Tibial artery (tissue), 4 donors: ENCODE measurements around the gene SNX8.
A peak's percentile ranks its signal among the peaks of the same experiment; 100 is the strongest.

Experiments used
- DNase-seq, 2 donors: peaks; one replicate each; pipeline ENCODE4 v3.0.0-alpha.2; 2019
- H3K27ac ChIP-seq, 2 donors: fragments of 200-600 bp; sonication (generic) in 1 of 2; 1 replicate in 1 of 2; 2 replicates in 1 of 2; pipeline ENCODE4 v1.5.1; 2018 to 2019; ENCODE audit warnings: mild to moderate bottlenecking in 1 of 2
- H3K27me3 ChIP-seq, 2 donors: fragments of 200-600 bp; sonication (generic) in 1 of 2; one replicate each; pipeline versions ENCODE4 v1.5.1 to v1.6.0; 2016 to 2019
- H3K36me3 ChIP-seq, 3 donors: fragments of 200-600 bp; sonication (generic) in 2 of 3; one replicate each; pipeline ENCODE4 v1.5.1; 2016 to 2019; ENCODE audit warnings: mild to moderate bottlenecking in 2 of 3
- H3K4me1 ChIP-seq, 4 donors: fragments of 200-600 bp; sonication (generic) in 2 of 4; 1 replicate in 3 of 4; 2 replicates in 1 of 4; pipeline ENCODE4 v1.5.1; 2016 to 2019
- H3K4me3 ChIP-seq, 2 donors: fragments of 200-600 bp; sonication (generic) in 1 of 2; 1 replicate in 1 of 2; 2 replicates in 1 of 2; pipeline ENCODE4 v1.5.1; 2018 to 2019; ENCODE audit warnings: mild to moderate bottlenecking in 2 of 2
- H3K9me3 ChIP-seq, 3 donors: fragments of 200-600 bp; sonication (generic) in 1 of 3; one replicate each; pipeline ENCODE4 v1.5.1; 2016 to 2019
- intact Hi-C: fragments of 100-400 bp; cut with DNase I; formaldehyde crosslinking; loops from one replicate; pipeline ENCODE4 v1.15.0; 2023; ENCODE audit warnings: low total_unique reads
- TF ChIP-seq, protein P1 (sequence below), 2 experiments: fragments of 200-600 bp in 1 of 2; fragments of 450-650 bp in 1 of 2; IDR thresholded peaks; one replicate each; pipeline ENCODE4 v1.5.1; 2017 to 2019; ENCODE audit warnings: antibody characterized with exemption in 2 of 2, mild to moderate bottlenecking in 1 of 2, moderate library complexity in 1 of 2

Gene SNX8

GRCh38 chr7:2239242-2239641 lies 75.0 kb downstream of the SNX8 start:
- Histone ChIP-seq H3K36me3 (peaks cover 12 to 53% (median 25%) of the 10 kb centered on the region in 3 donors), H3K4me3 (no peak overlapping the region), H3K27ac (no peak overlapping the region), H3K4me1 (peaks cover 0 to 27% (median 18%) of the 10 kb centered on the region in 4 donors), H3K9me3 (no peaks in the 10 kb centered on the region), H3K27me3 (no peaks in the 10 kb centered on the region)
- DNase-seq: no peak
- TF ChIP-seq, protein P1, sequence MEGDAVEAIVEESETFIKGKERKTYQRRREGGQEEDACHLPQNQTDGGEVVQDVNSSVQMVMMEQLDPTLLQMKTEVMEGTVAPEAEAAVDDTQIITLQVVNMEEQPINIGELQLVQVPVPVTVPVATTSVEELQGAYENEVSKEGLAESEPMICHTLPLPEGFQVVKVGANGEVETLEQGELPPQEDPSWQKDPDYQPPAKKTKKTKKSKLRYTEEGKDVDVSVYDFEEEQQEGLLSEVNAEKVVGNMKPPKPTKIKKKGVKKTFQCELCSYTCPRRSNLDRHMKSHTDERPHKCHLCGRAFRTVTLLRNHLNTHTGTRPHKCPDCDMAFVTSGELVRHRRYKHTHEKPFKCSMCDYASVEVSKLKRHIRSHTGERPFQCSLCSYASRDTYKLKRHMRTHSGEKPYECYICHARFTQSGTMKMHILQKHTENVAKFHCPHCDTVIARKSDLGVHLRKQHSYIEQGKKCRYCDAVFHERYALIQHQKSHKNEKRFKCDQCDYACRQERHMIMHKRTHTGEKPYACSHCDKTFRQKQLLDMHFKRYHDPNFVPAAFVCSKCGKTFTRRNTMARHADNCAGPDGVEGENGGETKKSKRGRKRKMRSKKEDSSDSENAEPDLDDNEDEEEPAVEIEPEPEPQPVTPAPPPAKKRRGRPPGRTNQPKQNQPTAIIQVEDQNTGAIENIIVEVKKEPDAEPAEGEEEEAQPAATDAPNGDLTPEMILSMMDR (IDR thresholded peaks at IDR 0.05): no peak
- intact Hi-C loops: loop anchor here (10.0 kb wide), 1 partner anchor 76 kb away; the partner anchor contains the start of gene SNX8

DNA sequence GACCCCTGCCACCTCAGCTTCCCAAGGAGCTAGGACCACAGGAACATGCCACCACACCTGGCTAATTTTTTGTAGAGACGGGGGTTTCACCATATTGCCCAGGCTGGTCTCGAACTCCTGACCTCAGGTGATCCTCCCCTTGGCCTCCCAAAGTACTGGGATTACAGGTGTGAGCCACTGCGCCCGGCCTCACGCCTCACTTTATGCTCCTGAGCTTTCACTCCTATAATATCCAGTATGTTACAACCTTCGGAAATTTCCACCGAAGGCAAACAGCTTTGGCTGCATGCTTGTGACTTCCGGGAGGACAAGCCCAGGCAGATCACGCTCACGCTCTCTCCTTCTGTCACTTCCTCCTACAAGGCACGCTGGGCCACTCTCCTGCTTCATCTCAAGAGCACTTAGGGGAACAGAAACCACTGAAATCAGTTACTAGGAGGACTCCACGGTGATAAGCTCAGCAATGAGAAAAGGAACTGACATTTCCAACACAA lies 77.1 kb downstream of the SNX8 start:
- H3K4me3 ChIP-seq: no peak overlapping the region
- TF ChIP-seq, protein P1 (IDR thresholded peaks at IDR 0.05): no peak
- DNase-seq: peak in 1 of 2 donors; percentile 69
- intact Hi-C loops: loop anchor here (10.0 kb wide), 1 partner anchor 78 kb away; the partner anchor contains the start of gene SNX8
- H3K9me3 ChIP-seq: no peaks in the 10 kb centered on the region
- H3K27me3 ChIP-seq: no peaks in the 10 kb centered on the region
- peaks cover 12 to 53% (median 25%) of the 10 kb centered on the region in 3 donors for H3K36me3 ChIP-seq
- no peak overlapping the region for H3K27ac ChIP-seq
- peaks cover 0 to 25% (median 17%) of the 10 kb centered on the region in 4 donors for H3K4me1 ChIP-seq

GRCh38 chr7:2233926-2234325 lies 80.3 kb downstream of the SNX8 start:
- no peak for DNase-seq
- H3K27ac ChIP-seq: no peak overlapping the region
- intact Hi-C loops: loop anchor here (10.0 kb wide), 1 partner anchor 81 kb away; the partner anchor contains the start of gene SNX8
- peaks cover 12 to 55% (median 35%) of the 10 kb centered on the region in 3 donors for H3K36me3 ChIP-seq
- H3K9me3 ChIP-seq: no peaks in the 10 kb centered on the region
- TF ChIP-seq, protein P1 (IDR thresholded peaks at IDR 0.05): no peak
- H3K27me3 ChIP-seq: no peaks in the 10 kb centered on the region
- H3K4me1 ChIP-seq: peaks cover 0 to 31% (median 14%) of the 10 kb centered on the region in 4 donors
- H3K4me3 ChIP-seq: no peak overlapping the region

DNA sequence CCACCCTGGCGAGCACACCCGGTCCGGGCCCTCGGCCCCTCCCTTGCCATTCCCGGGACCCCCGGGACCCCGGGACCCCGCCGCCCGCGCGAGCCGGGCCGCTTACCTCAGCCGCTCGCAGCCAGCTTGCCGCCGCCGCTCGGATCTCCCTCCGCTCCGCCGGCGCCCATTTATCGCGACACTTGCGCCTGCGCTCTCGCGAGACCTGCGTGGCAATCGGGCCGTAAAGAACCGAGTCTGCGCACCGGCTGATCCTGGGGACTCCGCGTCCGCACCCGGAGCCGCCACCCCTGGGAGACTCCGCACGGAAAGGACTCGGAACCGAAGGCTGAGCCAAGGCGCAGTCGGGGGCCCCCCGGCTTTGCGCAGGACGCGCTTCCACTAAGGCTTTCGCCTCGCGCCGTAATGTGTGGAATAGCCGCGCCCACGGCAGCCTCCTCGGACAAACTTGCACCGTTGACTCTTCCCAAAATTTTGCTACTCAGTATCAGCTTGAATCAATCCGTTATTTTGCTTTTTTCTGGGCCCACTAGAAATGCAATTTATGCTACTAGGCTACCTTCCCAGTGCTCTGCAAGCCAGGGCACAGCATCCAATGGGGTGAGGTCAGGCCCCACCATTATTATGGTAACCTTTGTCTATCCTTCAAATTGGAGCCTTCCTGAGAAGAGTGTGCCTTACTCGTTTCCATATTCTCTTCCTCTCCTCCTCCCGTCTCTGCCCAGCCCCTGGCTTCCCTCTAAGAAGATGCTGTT lies 81.3 kb downstream of the SNX8 start, which contains the start of gene MAD1L1:
MAD1L1 (minus strand) TSS at position 180 of the 755 bp plus-strand sequence. CDS start 2,812 bp downstream, outside the sequence.
- Histone ChIP-seq H3K4me1 (peaks cover 0 to 31% (median 14%) of the 10 kb centered on the region in 4 donors), H3K9me3 (no peaks in the 10 kb centered on the region), H3K27me3 (no peaks in the 10 kb centered on the region), H3K36me3 (peaks cover 12 to 51% (median 36%) of the 10 kb centered on the region in 3 donors), H3K4me3 (peak within 1 kb of the TSS; percentile 88 to 98), H3K27ac (peak within 1 kb of the TSS; percentile 75 to 76)
- intact Hi-C loops: loop anchor here (10.0 kb wide), 1 partner anchor 82 kb away; the partner anchor contains the start of gene SNX8
- TF ChIP-seq, protein P1 (IDR thresholded peaks at IDR 0.05): no peak
- peak; percentile 87 to 94 for DNase-seq

DNA sequence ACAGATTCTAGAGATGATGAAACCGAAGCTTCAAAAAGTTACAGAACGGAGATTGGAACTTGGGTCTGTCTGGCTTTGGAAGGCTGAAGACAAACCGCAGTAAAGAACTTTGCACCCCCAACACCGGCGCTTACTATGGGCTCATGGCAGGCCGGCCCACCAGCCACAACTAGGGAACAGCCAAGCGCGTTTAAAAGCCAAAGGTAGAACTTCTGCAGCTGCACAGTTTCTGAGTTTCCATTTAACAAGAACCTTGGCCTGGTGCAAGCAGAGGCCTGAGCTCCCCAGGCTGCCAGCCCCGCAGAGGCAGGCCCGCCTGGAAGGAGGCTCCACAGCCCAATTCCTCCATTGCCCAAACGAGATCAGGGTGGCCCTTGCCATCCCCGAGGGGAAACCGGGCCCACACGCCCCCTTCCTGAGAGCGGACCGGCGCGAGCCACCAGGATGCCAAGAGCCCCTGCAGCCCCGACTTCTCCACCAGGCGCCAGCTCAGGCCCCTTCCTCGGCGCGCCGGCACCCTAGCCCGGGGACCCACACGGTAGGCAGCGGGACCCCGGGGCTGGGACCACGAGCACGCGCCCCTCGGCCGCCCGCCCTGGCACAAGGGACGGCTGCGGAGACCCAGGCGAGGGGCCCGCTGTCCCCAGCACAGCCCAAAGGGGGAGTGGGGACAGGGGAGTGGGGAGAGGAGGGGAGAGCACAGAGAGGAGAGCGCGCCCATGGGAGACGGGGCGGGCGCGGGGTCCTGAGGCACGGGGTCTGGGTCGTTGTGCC lies 82.1 kb downstream of the SNX8 start:
- Histone ChIP-seq H3K4me3 (peak overlapping the region; percentile 88 to 98), H3K4me1 (peaks cover 0 to 31% (median 14%) of the 10 kb centered on the region in 4 donors), H3K27me3 (no peaks in the 10 kb centered on the region), H3K9me3 (no peaks in the 10 kb centered on the region), H3K27ac (peak overlapping the region; percentile 75 to 76), H3K36me3 (peaks cover 10 to 51% (median 34%) of the 10 kb centered on the region in 3 donors)
- intact Hi-C loops: loop anchor here (10.0 kb wide), 1 partner anchor 83 kb away; the partner anchor contains the start of gene SNX8
- TF ChIP-seq, protein P1 (IDR thresholded peaks at IDR 0.05): peak in 1 of 2 experiments; percentile 5
- DNase-seq: no peak
